ENCODE data around the gene SEMA3D.

Gene SEMA3D

DNA sequence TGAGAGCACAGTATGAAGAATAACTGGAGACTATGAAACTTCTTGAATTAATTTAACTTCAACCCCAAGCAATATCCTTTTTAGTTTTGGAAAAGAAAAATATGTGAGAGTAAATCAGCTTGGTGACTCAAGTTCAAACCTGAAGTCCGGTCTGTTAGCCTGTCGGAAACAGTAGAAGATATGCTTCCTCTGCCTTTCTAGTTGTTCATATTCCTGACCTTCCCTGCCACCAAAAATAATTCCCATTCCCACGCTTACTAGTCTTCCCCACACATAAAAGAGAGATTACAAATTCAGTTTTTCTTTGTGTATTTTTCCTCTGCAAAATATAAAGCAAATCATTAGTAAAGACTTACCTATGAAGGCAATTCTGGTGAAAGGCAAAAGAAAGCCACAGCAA is 3.6 kb downstream of the SEMA3D start:
- DNase-seq, result no peak

DNA sequence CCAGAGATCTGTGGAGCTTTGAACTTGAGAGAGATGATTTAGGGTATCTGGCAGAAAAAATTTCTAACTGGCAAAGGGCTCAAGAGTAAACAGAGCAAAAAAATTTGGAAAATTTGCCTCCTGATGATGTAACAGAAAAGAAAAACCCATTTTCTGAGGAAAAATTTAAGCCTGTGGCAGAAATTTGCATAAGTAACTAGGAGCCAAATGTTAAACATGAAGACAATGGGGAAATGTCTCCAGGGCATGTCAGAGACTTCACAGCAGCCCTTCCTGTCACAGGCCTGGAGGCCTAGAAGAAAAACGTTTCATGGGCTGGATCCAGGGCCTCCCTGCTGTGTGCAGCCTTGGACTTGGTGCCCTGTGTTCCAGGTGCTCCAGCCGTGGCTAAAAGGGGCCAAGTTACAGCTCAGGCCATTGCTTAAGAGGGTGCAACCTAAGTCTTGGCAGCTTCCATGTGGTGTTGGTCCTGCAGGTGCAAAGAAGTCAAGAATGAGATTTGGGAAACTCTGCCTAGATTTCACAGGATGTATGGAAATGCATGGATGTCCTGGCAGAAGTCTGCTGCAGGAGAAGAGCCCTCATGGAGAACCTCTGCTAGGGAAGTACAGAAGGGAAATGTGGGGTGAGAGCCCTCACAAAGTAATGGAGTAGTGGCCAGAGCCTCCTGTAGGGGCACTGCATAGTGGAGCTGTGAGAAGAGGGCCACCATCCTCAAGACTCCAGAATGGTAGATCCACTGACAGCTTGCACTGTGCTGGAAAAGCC is 8.1 kb downstream of the SEMA3D start:
- DNase-seq, result no peak

DNA sequence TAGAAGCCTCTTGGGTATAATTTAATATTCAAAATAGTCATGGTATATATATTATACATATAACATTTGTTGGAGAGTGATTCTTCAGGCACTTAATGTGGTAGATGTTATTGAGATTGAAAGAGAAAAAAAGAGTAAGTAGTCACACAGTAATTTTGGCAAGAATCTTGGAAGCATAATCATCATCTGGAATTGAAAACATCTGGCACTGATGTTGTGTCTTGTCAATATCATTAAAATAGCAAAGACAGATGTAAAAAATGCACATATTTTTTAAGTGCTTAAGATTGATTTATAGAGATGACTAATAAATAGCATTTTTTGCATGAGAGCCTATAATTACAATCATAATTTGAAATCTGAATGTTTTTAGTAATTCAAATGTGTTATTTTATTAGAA is 9.5 kb downstream of the SEMA3D start:
- DNase-seq, result no peak

DNA sequence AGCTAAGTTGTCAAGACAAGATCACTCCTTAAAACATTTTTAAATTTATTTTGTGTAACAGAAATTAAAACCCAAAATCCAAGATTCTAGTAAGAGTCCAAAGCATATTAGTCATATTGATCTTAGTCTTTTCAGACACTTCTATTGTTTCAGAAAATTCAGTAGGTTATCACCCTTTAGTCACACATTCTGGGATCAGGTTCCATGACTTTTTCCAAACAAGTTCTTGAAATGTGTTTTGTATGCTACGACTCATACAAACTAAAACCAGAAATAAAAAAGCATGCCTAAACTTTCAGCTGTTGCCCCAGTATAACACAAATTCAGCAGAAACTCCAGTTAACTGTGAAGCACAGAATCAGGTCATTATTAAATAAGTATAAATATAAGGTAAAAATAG is 10.7 kb downstream of the SEMA3D start:
- DNase-seq, result no peak

DNA sequence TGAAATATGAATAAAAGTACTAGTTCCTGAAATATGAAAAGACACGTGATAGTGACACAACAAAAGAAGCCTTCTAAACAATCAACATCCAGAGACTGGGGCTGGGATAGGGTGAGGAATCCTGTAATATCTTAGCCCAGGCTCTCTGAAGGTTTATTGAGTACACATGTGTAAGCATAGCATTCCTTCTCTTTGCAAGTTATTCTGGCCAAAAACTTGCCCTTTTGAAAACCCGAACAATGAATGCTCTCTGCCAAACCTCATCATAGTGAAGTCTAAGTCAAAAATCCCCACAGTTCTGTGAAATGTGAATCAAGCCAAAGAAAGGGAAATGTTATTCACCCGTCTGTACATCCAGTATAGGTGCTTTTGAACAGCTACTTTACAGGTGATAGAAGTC is 11.6 kb downstream of the SEMA3D start:
- DNase-seq, result no peak

DNA sequence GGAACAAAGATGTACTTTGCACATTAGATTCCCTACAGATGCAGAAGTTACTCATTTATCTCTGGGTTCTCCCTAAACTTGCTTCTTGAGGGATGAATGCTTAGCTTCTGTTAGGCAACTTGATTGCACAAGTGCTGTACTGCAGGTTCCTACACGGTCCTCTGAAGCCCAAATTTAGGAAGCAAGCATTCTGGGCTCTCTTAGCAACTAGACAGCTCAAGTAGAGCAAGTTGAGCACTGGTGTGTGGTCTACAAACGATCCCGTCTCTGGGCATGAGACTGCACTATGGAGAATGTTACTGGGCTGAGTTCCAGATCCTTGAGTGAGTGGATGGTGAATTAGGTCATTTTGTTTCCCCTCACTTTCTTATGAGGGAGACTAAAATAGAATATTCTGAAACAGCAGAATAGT is 14.3 kb downstream of the SEMA3D start:
- DNase-seq, result no peak

DNA sequence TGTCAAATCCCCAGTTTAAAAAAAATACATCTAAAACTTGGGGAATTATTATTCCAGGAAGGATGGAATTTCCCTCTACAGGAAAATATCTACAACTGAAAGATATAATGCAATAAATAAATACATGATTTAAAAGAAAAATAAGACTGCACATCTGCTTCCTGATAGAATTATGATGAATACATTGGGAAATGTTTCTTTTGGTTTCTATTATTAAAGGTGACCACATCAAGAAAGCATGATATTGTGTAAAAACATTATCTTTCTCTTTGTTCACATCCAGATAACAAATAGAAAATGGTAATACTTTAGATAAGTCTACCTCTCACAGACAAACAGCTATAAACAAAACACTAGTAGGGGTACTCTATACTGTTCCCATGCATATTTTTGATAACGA is 19.2 kb downstream of the SEMA3D start:
- DNase-seq, result no peak

DNA sequence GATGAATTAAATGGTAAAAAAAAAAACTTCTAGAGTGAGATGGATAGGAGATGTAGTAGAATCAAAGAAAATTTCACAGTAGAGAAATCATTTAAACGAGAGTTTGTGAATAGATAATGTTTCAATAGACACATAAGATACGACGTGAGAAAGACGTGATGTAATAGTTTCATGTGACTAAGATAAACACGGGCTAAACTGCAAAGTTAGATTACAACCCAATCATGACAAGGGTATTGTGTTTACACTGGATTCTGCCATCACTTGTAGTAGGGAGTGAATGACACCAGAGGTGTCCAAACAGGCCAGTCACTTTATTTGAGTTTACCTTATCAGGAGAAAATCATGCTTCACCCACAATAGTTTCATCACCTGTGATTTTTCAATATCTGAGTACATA is 21.6 kb downstream of the SEMA3D start:
- no peak for DNase-seq

DNA sequence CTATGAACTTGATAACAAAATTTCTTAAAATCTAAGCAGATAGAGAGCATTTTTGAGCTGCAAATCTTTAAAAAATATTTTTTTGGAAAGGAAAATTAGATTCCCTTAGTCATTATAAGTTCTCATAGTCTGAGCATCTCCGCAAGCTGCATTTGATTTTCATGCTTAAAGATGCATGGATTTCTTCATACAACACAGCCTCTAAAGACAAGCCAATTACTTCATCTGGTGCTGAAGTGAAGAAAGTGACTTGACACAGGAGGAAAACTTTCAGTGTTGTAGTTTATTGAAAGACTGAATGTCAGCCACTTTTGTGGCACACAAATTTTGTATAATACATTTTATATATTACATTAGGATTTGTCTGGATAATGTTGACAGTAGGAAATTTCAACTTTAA is 22.5 kb downstream of the SEMA3D start:
- DNase-seq, result no peak

DNA sequence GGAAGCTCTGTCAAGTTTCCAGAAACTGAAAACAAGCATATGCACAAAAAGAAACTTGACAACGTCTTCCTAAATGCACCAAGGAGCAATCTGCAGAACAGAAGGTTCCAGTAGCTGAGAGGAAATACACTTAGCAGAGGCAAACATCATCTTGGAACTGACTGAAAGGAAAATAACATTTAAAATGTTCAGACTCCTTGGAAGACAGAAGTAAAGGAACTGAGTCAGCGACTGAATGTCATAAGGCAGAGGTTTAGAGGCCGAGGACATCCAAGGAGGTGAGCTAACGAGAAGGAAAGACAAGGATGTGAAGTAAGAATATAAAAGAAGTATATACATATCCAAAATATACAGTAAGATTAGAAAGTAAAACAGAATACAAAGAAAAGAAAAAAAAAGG is 24.1 kb downstream of the SEMA3D start:
- DNase-seq, result no peak

DNA sequence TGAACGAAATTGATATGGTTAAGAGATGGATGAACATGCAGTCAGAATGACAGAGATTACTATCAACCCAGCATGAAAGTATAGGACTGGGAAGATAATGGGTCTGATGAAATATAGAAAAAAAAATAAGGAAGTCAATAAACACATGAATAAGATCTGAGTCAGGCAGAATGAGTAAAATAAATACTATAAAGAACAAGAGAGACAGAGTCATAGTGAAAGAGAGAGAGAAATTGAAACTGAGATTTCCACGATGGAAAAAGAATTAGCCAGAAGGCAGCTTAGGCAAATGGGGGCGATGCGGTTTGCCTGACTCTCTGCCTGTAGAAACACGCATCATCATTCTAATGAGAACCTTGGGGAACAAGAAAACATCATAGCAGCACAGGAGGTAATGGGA is 26.6 kb downstream of the SEMA3D start:
- no peak for DNase-seq

DNA sequence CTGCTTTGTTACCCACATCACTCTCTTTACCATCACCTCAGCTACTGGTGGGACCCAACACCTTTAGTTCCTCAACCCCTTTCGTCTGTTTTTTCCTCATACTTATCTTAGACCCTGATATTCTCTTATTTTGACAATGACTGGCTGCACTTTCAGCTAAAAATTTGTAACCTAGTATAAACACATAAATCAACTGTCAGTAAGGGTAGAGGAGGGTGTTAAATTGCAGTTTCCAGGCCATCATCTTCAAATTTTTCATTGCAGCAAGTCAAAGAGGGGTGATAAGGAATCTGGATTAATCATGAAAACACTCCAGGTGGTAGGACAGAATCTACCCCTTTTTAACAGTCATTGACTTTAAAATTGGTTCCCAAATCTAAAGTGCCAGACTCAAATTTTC is 27.9 kb downstream of the SEMA3D start:
- no peak for DNase-seq

DNA sequence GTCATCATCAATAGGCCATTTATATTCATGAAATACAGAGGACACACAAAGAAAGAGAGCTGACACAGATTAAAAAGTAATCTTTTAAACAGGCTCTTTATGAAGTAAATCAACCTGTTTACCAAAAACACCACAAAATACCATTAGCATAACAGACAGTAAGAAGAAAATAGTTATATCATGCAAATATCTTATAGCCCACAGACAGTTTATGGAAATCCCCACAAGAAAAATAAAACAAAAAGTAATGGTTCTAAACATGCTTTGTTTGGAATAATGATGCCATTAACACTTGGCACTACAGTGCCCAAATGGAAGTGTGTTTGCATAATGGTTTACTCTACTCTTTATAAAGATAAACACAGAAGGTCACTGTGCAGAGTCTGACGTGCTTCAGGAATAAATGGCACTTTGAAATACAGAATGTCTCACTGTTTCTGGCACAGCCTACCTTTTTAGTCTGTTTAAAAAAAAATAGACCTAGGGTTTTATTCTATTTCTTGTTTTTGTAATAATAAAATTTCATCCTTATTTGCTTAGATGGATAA is 30.1 kb downstream of the SEMA3D start:
- no peak for DNase-seq

DNA sequence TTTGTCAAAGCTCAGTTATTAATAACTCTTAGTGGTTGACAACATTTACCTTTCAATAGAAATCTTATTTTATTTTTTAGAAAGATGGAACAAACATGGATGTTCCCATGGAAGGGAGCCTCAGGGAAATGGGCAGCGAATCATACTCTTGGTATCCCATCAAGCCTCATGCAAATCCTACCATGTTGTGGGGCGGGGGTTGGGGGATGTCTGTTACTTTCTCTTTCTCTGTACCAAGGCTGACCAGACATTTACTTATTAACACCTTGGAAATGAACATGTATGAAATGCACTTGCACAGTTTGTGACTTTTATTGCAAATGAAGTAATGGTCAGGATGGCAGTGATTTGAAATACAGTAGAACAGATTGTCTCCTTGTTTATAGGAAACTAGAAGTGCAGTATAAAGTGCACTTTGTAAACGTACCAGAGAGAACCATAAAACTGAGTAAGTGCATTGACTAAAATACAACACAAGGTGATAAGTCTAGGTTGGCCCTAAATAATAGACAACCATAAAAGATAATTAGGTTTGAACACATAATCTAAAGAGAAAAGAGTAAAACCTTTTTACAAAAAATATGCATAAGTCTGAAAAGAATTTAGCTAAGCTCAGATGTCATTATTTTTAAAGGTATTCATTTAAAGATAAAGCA is 32.4 kb downstream of the SEMA3D start:
- DNase-seq, result no peak

DNA sequence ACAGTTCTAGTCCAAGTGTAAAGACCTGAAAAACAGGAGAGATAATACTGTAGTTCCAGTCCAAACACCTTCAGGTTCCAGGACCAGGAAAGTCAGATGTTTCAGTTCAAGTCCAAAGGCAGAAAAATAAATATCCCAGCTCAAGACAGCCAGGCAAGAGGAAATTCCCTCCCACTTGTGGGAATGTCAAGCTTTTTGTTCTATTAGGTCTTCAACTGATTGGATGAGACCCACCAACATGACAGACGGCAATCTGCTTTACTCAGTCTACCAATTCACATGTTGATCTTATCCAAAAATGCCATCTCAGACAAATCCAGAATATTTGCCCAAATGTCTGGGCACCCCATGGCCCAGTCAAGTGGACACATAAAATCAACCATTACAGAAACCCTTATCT is 33.1 kb downstream of the SEMA3D start:
- DNase-seq, result no peak

DNA sequence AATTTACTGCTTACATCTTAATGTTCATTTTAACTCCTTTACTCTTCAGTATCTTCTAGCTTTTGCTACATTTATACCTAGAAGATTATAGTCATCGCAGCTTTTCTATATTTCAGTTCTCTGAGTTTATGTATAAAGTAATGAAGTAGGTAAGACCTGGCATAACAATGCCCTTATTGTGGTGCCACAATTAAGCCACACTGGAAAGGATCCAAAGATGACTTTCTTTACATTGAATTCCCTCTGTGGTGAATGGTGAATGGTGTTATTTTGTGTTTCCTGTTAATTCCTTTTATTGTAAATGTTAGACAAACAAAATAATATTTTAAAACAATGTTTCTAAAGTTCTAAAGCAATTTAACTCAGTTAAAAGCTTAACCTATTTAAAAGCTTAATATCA is 36.2 kb downstream of the SEMA3D start:
- DNase-seq, result no peak

DNA sequence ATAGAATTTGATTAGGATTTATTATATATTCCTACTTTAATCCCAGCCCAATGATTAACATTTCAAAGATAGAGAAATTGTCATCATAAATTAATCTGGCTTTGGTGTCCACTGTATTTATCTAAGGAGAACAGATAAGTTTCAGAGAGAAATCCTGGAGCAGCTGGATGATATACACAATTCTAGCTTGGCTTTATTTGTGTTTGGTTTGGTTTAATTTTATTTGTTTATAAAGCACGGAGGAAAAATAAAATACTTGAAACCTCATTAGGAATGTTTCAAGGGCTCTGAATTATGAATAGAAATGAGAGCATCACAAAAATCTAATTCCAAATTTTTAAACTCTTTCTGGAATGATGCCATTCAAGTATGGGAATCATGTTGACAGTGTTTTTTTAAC is 42.1 kb downstream of the SEMA3D start:
- DNase-seq, result no peak

DNA sequence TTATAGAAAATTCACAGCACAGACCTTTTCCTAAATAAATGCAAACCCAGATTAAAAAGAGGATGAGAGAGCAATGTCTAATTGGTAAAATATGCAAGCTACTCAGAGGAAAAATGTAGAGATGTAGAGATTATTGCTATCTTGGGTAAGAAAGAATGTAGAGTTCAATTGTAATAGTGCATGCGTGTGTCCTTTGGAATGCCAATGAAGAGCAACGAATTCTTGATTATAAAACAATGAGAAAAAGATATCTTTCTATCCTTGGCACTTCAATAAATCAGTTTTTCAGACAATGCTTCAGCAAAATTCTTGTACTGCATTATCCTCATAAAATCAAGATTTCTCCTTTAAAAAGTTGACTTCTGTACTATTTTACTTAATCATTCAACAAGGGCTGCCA is 50.9 kb downstream of the SEMA3D start:
- DNase-seq, result no peak

DNA sequence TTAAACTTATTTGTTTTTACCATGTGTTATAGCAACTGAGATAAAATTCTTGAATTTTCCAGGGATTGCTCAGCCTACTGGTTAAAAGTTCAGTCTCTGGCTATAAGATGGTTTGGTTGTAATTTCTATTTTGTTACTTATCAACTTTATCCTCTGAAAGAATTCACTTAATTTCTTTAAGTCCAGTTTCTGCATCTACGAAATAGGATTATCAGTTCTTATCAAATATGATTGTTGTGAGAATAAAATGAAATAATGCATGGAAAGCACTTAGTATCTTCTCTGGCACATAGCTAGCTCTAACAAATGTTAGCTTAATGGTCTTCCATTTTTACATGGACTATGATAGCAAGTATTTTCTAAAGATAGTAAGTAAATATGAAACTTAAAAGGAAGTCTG is 53.3 kb downstream of the SEMA3D start:
- DNase-seq, result no peak

DNA sequence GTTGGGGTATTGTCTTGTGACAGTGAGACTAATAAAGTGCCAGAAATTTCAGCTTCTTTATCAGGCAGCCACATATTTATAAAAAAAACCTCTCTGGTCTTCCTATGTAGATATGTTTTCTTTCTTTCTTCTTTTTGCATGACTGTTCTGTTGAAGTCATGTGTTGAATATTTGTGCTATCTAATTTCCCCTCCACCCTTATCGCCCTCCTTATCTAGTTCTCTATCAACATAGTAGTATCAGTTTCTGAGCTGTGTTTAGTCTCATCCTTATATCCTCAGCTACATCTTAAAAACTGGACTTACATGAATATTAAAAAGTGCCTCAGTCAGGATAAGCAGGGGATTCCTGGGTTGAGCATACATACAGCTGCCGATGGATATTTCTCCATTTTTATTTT is 53.9 kb downstream of the SEMA3D start:
- DNase-seq, result no peak

DNA sequence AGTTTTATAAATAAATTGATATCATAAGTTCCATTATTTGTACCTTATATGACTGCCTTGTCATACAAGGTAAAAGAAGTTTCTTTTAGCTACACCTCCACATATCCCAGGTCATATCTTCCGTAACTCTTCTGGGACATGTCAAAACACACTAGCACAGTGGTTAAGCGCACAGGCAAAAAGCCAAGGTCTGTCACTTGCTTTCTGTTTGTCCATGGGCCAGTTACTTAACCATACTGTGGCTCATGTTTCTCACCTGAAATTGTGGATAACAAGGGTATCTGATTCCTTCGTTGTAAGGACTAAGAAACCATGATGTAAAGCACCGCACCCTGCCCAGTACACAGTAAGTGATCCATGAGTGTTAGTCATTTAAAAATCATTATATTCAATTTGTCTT is 56.2 kb downstream of the SEMA3D start:
- no peak for DNase-seq

DNA sequence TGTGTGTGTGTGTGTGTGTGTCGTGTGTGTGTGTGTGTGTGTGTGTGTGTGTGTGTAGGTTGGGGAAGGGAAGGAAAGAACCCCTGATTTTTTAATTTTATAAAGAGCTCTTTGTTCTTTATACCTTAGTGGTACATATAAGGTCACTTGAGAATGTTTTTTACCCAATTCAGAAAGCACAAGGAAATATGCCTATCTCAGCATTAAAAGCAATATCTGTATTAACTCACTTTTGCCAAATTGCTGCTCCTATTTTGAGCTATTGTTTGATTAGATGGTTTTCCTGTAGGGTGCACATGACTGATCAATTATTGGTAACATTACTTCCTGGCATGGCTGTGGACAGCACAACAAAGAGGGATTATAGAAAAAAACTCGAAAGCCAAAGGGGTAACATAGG is 60.5 kb downstream of the SEMA3D start:
- DNase-seq, result no peak

DNA sequence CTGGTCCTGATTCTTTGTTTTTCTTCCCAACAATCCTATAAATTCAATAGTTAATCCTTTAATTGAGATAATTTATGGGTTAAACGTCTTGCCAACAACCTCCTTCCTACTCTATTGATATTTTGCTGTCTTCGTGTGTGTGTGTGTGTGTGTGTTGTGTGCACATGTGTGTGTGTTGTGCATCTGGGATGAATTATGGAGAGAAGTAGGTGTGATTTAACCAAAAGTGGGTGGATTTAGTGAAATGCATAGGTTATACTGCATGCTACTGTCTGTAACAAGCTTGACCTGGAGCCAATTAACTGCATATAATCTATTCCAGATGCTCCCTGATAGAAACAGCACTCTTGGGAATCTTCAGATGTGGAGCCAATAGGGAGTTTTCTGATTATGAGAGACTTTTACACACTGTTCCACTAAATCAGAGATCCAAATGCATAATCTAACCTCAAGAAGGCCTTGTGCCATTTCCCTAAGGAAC is 61.2 kb downstream of the SEMA3D start:
- no peak for DNase-seq

DNA sequence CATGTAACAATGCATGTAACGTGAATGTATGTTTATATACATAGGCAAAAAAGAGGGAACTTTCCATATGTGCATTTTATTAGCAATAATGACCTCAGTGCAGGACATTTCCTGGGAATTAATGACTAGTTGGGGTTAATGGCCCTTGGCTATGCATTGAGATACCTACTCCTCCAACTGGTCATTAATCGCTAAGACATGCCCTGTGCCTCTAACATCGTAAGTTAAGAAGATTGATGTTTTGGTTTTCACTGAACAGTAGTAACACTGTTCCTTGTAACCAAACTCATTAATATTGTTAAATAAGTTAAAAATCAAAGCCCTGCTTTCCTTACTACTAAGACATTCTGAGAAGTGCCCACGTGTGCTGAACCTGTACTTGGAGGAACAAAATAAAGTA is 61.7 kb downstream of the SEMA3D start:
- DNase-seq, result no peak

DNA sequence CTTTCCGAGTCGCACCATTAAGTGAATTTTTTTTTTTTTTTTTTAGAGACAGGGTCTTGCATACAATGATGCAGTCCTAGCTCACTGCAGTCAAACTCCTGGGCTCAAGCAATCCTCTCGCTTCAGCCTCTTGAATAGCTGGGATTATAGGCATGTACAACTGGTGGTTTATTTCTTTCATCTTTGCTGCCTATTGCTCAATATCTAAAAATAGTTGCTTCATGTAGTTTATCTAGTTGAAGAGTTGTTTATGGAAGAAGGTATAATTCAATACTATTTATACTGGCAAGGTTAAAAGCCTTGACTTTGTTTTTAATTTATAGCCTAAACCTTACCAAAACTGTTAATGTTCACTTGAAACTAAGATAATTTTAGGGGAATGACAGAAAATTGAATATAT is 66.9 kb downstream of the SEMA3D start:
- no peak for DNase-seq
